Rectal smooth muscle tissue (tissue), 1 donor: ENCODE data around the gene RGS12.

Experiments
- H3K27ac ChIP-seq: one replicate; pipeline ENCODE4 v1.7.0; 2013; ENCODE audit warnings: low read depth, low read length, inconsistent platforms
- H3K27me3 ChIP-seq: one replicate; pipeline ENCODE4 v1.7.0; 2013; ENCODE audit warnings: low read length; ENCODE audit not compliant: control insufficient read depth, insufficient read depth
- H3K36me3 ChIP-seq: one replicate; pipeline ENCODE4 v1.7.0; 2013; ENCODE audit warnings: low read length; ENCODE audit not compliant: control insufficient read depth, insufficient read depth
- H3K4me1 ChIP-seq: one replicate; pipeline ENCODE4 v1.7.0; 2013; ENCODE audit warnings: low read length; ENCODE audit not compliant: control insufficient read depth, insufficient read depth
- H3K4me3 ChIP-seq: one replicate; pipeline ENCODE4 v1.7.0; 2013; ENCODE audit warnings: low read length
- H3K9ac ChIP-seq: one replicate; pipeline ENCODE4 v1.7.0; 2013; ENCODE audit warnings: low read length

The RGS12 gene

DNA sequence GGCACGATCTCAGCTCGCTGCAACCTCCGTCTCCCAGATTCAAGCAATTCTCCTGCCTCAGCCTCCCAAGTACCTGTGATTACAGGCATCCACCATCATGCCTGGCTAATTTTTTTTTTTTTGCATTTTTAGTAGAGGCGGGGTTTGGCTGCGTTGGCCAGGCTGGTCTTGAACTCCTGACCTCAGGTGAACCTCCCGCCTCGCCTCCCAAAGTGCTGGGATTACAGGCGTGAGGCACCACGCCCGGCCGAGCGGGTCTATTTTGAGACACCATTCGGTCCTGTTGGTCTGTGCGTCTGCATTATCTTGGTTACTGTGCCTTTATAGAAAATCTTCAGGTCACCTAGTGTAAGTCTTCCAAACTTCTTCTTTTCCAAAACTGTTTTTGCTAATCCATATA, 21.7 kb upstream of the RGS12 start:
- H3K9ac ChIP-seq: no peak overlapping the region
- no peak overlapping the region for H3K4me3 ChIP-seq
- H3K4me1 ChIP-seq: no peaks in the 10 kb centered on the region
- no peaks in the 10 kb centered on the region for H3K27me3 ChIP-seq
- H3K36me3 ChIP-seq: no peaks in the 10 kb centered on the region
- no peak overlapping the region for H3K27ac ChIP-seq

GRCh38 chr4:3276986-3277385, 15.8 kb upstream of the RGS12 start:
- H3K4me1 ChIP-seq: no peaks in the 10 kb centered on the region
- no peak overlapping the region for H3K27ac ChIP-seq
- H3K4me3 ChIP-seq: no peak overlapping the region
- H3K36me3 ChIP-seq: no peaks in the 10 kb centered on the region
- no peak overlapping the region for H3K9ac ChIP-seq
- no peaks in the 10 kb centered on the region for H3K27me3 ChIP-seq

- Histone ChIP-seq H3K9ac (no peak overlapping the region), H3K4me3 (no peak overlapping the region), H3K36me3 (no peaks in the 10 kb centered on the region), H3K4me1 (no peaks in the 10 kb centered on the region), H3K27ac (no peak overlapping the region), H3K27me3 (no peaks in the 10 kb centered on the region)
These were observed 12.4 kb upstream of the RGS12 start for GRCh38 chr4:3280466-3280865.

DNA sequence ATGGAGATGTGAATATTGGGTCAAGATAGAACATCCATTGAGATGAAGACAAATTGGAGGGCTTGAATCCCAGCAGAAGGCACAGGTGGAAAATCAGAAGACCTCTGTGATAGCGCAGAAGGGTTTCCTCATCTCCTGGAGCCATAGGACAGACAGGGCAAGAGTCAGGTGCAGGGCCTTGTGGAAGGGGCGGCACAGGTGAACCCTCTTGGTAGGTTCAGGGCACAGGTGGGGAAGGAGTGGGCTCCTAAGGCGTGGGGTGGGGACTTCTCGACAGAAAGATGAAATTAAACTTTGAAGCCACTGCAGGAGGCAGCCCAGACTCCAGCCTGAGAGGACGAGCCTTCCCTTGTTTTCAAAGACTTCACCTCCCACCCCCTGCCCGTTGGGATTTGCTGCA, 9.3 kb upstream of the RGS12 start:
- Histone ChIP-seq H3K36me3 (no peaks in the 10 kb centered on the region), H3K27ac (no peak overlapping the region), H3K4me3 (no peak overlapping the region), H3K4me1 (no peaks in the 10 kb centered on the region), H3K9ac (no peak overlapping the region), H3K27me3 (peaks cover 5% of the 10 kb centered on the region)

DNA sequence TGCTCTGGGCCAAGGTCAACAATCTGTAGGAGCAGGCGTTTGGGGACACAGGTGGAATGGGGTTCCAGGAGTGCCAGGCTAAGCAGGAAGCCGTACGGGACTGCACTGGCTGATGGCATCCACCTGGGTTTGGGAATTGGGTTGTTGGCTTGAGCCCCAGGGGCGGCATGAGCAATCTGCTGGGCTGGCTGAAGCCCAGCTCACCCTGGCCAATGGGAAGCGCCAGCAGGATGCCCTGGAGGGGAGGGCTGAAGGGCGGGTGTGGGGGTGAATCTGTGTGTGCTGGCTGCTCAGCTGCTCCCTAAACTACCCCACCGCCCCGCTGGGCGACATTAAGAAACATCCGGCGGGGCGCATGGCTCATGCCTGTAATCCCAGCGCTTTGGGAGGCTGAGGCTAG, 8.9 kb upstream of the RGS12 start:
- Histone ChIP-seq H3K4me3 (no peak overlapping the region), H3K27ac (no peak overlapping the region), H3K27me3 (peaks cover 5% of the 10 kb centered on the region), H3K4me1 (no peaks in the 10 kb centered on the region), H3K9ac (no peak overlapping the region), H3K36me3 (no peaks in the 10 kb centered on the region)

- Histone ChIP-seq H3K36me3 (no peaks in the 10 kb centered on the region), H3K4me1 (no peaks in the 10 kb centered on the region), H3K27me3 (peaks cover 5% of the 10 kb centered on the region), H3K27ac (no peak overlapping the region), H3K4me3 (no peak overlapping the region), H3K9ac (no peak overlapping the region)
These were observed 7.9 kb upstream of the RGS12 start for GRCh38 chr4:3284734-3285557.

DNA sequence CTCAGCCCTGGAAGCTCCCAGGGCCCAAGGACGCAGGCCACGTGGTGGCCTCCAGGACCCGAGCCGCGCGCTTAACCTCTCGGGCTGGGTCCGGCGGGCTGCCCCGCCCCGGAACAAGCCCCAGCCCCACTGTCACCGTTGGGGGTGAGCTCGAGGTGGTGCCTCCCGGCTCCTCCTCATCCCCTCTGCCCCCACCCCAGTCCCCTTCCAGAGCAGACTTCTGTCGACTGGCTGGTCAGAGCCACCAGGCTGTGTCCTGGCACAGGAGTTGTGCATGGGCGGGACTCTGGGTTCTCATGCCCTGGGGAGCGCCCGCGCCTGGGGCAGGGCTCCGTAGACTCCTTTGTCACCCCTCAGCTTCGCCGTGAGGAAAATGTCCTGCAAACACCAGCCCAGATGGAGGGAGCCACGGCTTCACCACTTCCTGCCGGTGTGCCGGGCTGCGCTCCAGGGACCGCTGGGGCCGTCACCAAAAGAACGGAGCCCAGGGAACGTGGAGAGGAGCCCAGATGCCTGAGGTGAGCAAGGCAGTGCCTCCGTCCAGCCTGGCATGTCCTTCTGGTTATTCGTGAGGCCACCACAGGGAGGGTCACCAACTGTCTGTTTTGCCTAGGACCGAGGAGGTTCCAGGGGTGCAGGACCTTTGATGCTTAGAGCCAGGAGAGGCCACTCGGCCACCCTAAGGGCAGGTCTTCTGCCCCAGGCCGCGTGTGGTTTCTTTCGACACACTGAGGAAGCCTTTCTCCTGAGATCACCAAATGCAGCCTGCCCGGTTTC, 7.1 kb upstream of the RGS12 start:
- Histone ChIP-seq H3K27ac (no peak overlapping the region), H3K9ac (no peak overlapping the region), H3K4me3 (no peak overlapping the region), H3K27me3 (peaks cover 5% of the 10 kb centered on the region), H3K4me1 (no peaks in the 10 kb centered on the region), H3K36me3 (no peaks in the 10 kb centered on the region)

GRCh38 chr4:3286335-3287175, 6.3 kb upstream of the RGS12 start:
- Histone ChIP-seq H3K36me3 (no peaks in the 10 kb centered on the region), H3K9ac (no peak overlapping the region), H3K4me1 (peaks cover 2% of the 10 kb centered on the region), H3K4me3 (no peak overlapping the region), H3K27ac (no peak overlapping the region), H3K27me3 (peaks cover 5% of the 10 kb centered on the region)

- Histone ChIP-seq H3K27ac (no peak overlapping the region), H3K4me1 (peaks cover 6% of the 10 kb centered on the region), H3K36me3 (no peaks in the 10 kb centered on the region), H3K9ac (no peak overlapping the region), H3K4me3 (no peak overlapping the region), H3K27me3 (peaks cover 5% of the 10 kb centered on the region)
These were observed 5.4 kb upstream of the RGS12 start for GRCh38 chr4:3287271-3287971.

DNA sequence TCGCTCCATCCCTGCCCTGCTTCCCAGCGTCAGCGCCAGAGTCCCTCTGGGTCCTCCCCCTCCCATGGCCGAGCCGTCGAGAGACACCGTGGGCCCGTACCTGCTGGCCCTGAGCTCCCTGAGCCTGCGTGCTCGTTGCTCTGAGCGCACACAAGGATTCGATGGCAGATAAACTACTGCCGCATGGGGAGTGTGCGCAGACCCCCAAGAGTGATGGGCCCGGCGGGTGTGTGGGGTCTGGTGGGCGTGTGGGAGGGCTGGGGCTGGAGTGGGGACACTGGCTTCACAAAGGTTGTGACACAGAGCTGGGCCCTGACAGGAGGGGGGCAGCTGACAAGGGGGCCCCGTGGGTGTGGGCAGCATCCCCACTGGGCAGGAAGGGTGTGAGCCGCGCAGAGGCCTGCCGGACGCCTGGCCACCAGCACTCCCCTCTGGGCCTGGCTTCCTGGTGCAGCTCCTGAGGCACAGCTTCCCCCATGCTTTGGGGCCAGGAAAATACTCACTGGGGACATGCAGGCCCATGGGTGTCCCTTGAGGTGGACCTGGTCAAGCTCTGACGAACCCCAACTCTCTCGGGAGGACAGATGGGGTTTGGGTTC, 4.8 kb upstream of the RGS12 start:
- Histone ChIP-seq H3K4me3 (no peak overlapping the region), H3K9ac (no peak overlapping the region), H3K27me3 (peaks cover 5% of the 10 kb centered on the region), H3K4me1 (peaks cover 6% of the 10 kb centered on the region), H3K36me3 (no peaks in the 10 kb centered on the region), H3K27ac (no peak overlapping the region)

DNA sequence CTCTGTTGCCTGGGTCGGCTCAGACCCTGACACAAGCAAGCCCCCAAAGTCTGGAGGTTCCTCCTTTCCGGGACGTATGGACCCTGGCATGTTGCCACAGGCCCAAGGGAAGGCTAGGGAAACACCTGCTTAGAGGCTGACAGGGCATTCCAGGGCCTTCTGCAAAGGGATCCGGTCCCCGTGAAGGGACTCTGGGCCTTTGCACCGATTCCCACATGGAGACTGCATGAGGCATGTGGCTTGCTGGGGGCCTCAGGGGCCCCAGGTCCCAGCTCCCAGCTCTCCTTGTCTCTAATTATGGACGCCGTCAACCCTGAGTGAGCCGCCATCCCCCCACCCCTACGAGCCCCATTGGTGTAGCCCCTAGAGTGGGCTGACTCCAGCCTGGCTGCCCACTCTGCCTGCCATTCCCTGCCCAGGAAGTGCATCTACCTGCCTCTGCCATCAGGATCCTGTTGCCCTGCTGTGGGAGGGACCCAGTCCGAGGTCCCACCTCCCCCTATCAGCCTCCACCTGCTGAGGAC, 4.2 kb upstream of the RGS12 start:
- Histone ChIP-seq H3K36me3 (no peaks in the 10 kb centered on the region), H3K9ac (no peak overlapping the region), H3K4me3 (no peak overlapping the region), H3K27me3 (peaks cover 5% of the 10 kb centered on the region), H3K4me1 (peaks cover 6% of the 10 kb centered on the region), H3K27ac (no peak overlapping the region)
